ENCODE measurements around the gene CEACAM19. TPM values are rescaled to one million over a fixed set of nuclear protein-coding genes. Genes with fewer than 3 reads are reported as not detected.
A peak's percentile ranks its signal among the peaks of the same experiment; 100 is the strongest.

Gene CEACAM19
- total and polyA plus RNA-seq, 2 of the 4 experiments (the other 2 are of a cell fraction) = 0.72 to 9.3 TPM

- Histone ChIP-seq H2BK120ac (ENCODE audit: low read depth, low read length) (peak overlapping the region; percentile 64; the same call in 1 of the 2 replicates), H3K4me3 (ENCODE audit: insufficient read depth, low read depth, low read length) (no peak overlapping the region), H3K9me1 (ENCODE audit: insufficient read depth, low read length) (peaks cover 10% of the 10 kb centered on the region), H3K9me3 (ENCODE audit: control insufficient read depth, insufficient read depth, low read length) (peaks cover 6% of the 10 kb centered on the region), H2AFZ (replicated peaks; ENCODE audit: low read length, poor library complexity) (no peak overlapping the region), H2AK5ac (ENCODE audit: low read depth, low read length) (peak overlapping the region; percentile 28; the same call in 1 of the 2 replicates), H2BK15ac (ENCODE audit: low read depth, low read length) (peak overlapping the region; percentile 90; the same call in 2 of the 3 replicates), H3K27me3 (ENCODE audit: control insufficient read depth, insufficient read depth, low read length) (no peaks in the 10 kb centered on the region), H3K14ac (replicated peaks; ENCODE audit: low read depth, low read length) (no peak overlapping the region), H2AK9ac (replicated peaks; ENCODE audit: low read depth, low read length, poor library complexity) (no peak overlapping the region), H4K5ac (ENCODE audit: low read depth, low read length) (no peak overlapping the region), H3K18ac (ENCODE audit: low read depth, low read length) (no peak overlapping the region), H3K4me1 (ENCODE audit: control insufficient read depth, insufficient read depth, low read length) (peaks cover 11% of the 10 kb centered on the region), H3K4ac (ENCODE audit: low read depth, low read length) (no peak overlapping the region; the same call in 1 of the 2 replicates), H3K23ac (ENCODE audit: low read depth, low read length) (no peak overlapping the region), H3K56ac (ENCODE audit: extremely low read depth, insufficient read depth, low read length) (no peak overlapping the region), H3K79me1 (ENCODE audit: low read depth in 1 of 2, low read length in 2 of 2) (no peaks in the 10 kb centered on the region), H3K27ac (ENCODE audit: insufficient read depth, low read length) (no peak overlapping the region), H3K4me2 (ENCODE audit: low read depth, low read length) (no peak overlapping the region), H4K20me1 (ENCODE audit: insufficient read depth, low read length) (no peaks in the 10 kb centered on the region), H4K91ac (ENCODE audit: insufficient read depth, low read depth, low read length) (no peak overlapping the region), H2BK20ac (ENCODE audit: low read depth, low read length) (peak overlapping the region; percentile 70), H3K9ac (ENCODE audit: low read depth, low read length) (no peak overlapping the region), H4K8ac (ENCODE audit: low read depth in 2 of 2, low read length in 2 of 2) (0 out of 4 replicates have a peak overlapping the region, but pooled peaks have one; percentile 10 to 66), H3K36me3 (ENCODE audit: control insufficient read depth, insufficient read depth, low read length) (no peaks in the 10 kb centered on the region), H2BK5ac (ENCODE audit: low read depth, low read length, poor library complexity, severe bottlenecking) (no peak overlapping the region)
- dilution Hi-C loops (cut with HindIII; ENCODE audit: low sequenced_read_pairs, unreplicated experiment) (no loop called here), intact Hi-C loops (cut with micrococcal nuclease) (no loop called here), in situ Hi-C loops (cut with MboI; ENCODE audit: low sequenced_read_pairs) (no loop called here)
- POLR2A ChIA-PET (ENCODE audit: unreplicated experiment) = interaction anchor here (0.6 to 0.8 kb wide), 3 partner anchors 11 to 184 kb away, joined by 3 to 8 read pairs (median 6); no protein-coding TSS in a partner anchor
- ATAC-seq (ENCODE audit: low read depth) = no peak
- CTCF ChIA-PET = interaction anchor here (1.0 to 1.8 kb wide), 3 partner anchors 28 to 57 kb away, joined by 3 to 4 read pairs (median 3); no protein-coding TSS in a partner anchor
- WGBS, 2 experiments (ENCODE audit: extremely low coverage in 2 of 2, insufficient read length in 1 of 2) = no CpG with 5 or more reads among the region's 6 CpGs
- BruUV-seq (replicated peaks) = no TSS peak
- no peak for DNase-seq
- no peak for TF ChIP-seq USF2 (IDR thresholded peaks at IDR 0.05; ENCODE audit: low read depth, low read length)
- no peak for TF ChIP-seq MAZ (IDR thresholded peaks at IDR 0.05; ENCODE audit: borderline replicate concordance, low read depth, low read length)
- TF ChIP-seq FOS (IDR thresholded peaks at IDR 0.05; ENCODE audit: low read depth, low read length) = no peak
- no peak for TF ChIP-seq POLR2A (IDR thresholded peaks at IDR 0.05; ENCODE audit: low read depth, low read length)
- TF ChIP-seq ELK1 (IDR thresholded peaks at IDR 0.05; ENCODE audit: borderline replicate concordance, low read depth, low read length) = no peak
- TF ChIP-seq MXI1 (IDR thresholded peaks at IDR 0.05; ENCODE audit: borderline replicate concordance, low read depth, low read length) = no peak
- TF ChIP-seq CHD1 (IDR thresholded peaks at IDR 0.05; ENCODE audit: low read depth, low read length) = no peak
- no peak for TF ChIP-seq SMC3 (IDR thresholded peaks at IDR 0.05; ENCODE audit: low read depth, low read length)
- TF ChIP-seq CEBPB (IDR thresholded peaks at IDR 0.05; ENCODE audit: low read depth, low read length) = no peak
- TF ChIP-seq NFE2L2 (IDR thresholded peaks at IDR 0.05; ENCODE audit: low read depth, low read length) = no peak
Observed at GRCh38 chr19:44717603-44718002, 46.3 kb downstream of the CEACAM19 start.

All from IMR-90 (cell line).